ENCODE data around the gene VWA3A.
"Not testable (repeated sequence)": the region's sequence is repeated elsewhere in the genome, so short reads cannot be mapped to it uniquely, and the experiment has no call there.

The VWA3A gene

DNA sequence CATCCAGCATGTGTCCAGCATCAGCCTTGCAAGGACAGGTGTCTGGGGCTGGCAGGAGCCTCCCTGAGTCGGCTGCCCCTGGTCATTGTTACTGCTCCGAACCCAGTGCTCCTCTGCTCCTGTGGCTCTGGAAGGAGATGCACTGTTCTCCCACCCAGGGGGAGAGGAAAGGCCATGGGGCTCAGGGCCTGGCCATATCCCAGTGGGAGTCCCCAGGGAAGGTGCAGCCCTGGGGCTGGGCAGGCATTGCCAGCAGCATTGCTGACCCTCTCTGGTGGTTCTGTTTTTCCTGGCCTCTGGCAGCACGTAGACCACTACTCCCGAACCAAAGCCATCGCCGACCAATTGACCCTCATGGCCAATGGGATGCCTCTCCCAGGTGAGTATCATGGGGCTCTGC, 79.6 kb downstream of the VWA3A start:
- TF ChIP-seq GATA1 (IDR thresholded peaks at IDR 0.05; ENCODE audit: low read depth, low read length): no peak
- TF ChIP-seq POLR2A (IDR thresholded peaks at IDR 0.05; ENCODE audit: low read length): no peak

DNA sequence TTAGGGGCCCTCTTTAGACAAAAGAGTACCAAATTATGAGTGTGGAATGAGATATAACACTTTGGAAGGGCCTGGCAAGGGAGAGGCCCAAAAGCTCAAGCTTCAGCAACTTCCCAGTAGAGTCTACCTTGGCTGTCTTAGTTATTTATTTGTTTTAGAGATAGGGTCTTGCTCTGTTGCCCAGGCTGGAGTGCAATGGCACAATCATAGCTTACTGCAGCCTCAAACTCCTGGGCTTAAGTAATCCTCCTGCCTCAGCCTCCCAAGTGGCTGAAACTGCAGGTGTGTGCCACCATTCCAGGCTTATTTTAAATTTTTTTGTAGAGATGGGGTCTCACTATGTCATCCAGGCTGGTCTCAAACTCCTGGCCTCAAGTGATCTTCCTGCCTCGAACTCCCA, 80.3 kb downstream of the VWA3A start:
- not testable (repeated sequence) for DNase-seq

More for the DNA sequence above, 79.6 kb downstream of the VWA3A start:
- no peak for DNase-seq

DNA sequence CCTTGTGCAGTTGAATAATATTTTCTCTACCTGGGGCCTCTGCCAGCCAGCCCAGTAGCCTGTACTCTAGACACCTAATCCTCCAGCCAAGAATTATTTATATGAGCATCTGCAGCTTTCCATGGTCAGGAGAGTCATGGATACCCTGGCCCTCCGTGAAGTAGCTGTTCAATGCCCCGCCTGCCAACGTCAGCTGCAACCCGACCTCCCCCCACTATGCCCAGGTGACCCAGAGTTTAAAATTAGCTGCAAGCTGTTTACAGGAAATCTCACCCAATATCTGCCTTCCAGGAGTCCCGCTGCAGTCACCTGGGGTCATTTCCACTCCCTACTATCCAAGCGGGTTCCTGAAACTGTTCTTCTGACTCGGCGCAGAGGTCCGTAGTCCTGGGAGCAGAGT, 82.3 kb downstream of the VWA3A start:
- TF ChIP-seq POLR2A (IDR thresholded peaks at IDR 0.05; ENCODE audit: low read length): no peak
- TF ChIP-seq GATA1 (IDR thresholded peaks at IDR 0.05; ENCODE audit: low read depth, low read length): no peak
- DNase-seq: no peak

DNA sequence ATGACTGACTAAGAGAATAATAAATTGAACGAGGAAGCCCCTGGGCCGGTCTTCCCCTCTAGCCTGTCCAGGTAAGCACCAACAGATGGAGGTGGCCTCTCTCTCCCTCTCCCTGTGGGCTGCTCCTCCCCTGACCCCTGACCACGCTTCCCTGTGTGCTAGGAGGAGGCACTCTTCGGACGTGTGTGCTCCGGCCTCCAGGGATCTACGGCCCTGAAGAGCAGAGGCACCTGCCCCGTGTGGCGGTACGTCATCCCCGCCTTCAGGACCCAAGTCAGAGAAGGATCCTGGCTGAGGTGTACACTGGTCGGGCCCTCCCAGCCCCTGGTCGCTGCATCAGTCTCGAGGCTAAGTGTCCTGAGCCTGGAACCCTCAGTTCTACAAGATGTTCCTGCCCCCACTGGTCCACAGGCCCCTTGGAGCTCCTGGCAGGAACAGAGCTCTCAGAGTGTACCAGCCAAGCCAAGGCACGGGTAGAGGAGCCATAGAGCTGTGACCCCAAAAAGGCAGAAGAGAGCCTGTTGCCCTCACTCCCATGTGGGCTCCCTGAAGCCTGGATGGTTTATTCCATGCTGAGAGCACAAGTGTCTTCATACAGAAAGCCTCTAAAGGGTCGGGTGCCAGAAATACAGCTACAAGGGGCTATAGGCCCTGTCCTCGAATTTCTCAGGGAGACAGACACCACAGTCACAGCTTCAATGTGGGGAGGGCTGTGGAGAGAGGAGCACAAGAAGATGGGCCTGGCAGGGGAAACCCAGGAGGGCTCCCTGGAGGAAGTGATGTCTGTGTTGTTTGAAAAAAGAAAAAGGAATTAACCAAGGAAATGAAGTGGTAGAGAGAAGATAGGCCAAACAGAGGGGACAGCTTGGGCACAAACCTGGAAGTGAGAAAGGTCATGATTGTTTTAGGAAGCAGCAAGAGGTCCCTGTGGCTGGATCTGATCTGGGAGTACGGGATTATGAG, 85.9 kb downstream of the VWA3A start:
- no peak for DNase-seq
- TF ChIP-seq GATA1 (IDR thresholded peaks at IDR 0.05; ENCODE audit: low read depth, low read length) (no peak), POLR2A (IDR thresholded peaks at IDR 0.05; ENCODE audit: low read length) (no peak)

DNA sequence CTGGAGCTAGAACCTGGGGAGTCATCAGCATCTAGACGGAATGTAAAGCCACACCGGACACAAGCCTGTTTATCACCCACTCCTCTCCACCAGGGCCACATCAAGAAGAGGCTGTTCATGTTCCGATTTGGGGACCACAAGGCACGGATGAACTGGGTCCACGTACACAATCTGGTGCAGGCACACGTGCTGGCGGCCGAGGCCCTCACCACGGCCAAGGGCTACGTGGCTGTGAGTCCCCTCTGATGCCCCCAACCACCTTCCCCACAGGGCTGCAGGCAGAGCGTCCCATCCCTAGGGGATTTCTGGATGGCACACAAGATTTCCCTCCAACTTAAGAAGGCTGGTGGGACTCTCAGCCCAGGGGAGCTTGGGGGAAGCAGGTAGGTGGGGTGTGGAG, 89.1 kb downstream of the VWA3A start:
- TF ChIP-seq POLR2A (IDR thresholded peaks at IDR 0.05; ENCODE audit: low read length) (no peak), GATA1 (IDR thresholded peaks at IDR 0.05; ENCODE audit: low read depth, low read length) (no peak)
- DNase-seq: no peak

DNA sequence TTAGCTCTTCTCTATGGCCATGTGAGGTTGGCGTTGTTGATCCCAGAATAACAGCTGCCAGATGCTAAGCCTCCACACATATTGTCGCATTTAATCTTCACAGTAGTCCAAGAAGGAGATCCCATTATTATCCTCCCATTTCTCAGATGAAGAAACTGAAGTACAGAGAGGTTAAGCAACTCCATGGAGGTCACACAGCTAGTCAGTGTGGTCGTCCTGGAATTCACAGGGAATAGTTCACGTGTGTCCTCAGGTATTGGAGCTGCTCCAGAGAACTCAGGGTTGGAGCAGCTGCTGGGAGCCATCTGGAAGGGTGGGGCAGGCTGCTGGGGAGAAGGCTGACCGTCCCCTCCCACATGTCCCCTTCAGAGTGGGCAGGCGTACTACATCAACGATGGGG, 89.5 kb downstream of the VWA3A start:
- DNase-seq: no peak
- TF ChIP-seq GATA1 (IDR thresholded peaks at IDR 0.05; ENCODE audit: low read depth, low read length) (no peak), POLR2A (IDR thresholded peaks at IDR 0.05; ENCODE audit: low read length) (no peak)

DNA sequence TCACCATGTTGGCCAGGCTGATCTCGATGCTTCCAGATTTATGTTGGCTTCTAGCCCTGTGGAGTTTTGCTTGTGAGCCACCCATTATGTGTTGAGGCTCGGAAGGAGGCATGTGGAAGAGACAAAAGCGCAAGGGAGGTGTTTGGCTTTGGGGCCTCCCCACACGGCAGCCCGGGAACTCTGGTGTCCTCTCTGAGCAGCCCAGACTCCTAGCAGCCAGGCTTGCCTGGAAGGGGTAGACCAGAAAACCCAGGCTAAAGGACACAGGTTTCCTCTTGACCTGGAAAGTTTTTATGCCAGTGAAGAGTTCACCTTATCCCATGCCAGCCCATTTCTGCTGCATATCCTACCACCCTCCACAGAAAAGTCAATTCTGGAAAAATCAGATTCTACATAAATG, 91.0 kb downstream of the VWA3A start:
- no peak for DNase-seq
- TF ChIP-seq POLR2A (IDR thresholded peaks at IDR 0.05; ENCODE audit: low read length) (no peak), GATA1 (IDR thresholded peaks at IDR 0.05; ENCODE audit: low read depth, low read length) (no peak)

DNA sequence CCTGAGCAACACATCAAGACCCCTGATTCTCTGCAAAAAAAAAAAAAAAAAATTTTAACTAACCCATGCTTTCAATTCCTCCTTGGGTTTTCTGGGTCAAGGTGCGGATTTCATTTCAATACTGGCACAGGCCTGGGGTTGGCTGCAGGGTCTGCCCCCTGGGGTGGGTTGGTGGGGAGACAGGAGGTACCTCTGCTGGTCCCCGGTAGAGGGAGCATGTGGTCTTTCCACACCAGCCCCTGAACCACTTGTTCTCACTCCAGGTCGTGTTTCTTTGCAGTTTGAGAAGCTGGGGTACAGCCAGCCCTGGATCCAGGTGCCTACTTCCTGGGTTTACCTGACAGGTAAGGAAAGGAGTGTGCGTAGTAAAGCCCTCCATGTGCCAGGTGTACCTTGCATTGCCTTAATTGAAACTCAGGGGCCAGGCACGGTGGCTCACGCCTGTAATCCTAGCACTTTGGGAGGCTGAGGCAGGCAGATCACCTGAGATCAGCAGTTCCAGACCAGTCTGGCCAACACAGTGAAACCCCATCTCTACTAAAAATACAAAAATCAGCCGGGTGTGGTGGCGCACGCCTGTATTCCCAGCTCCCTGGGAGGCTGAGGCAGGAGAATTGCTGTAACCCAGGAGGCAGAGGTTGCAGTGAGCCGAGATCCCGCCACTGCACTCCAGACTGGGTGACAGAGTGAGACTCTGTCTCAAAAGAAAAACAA, 91.7 kb downstream of the VWA3A start:
- DNase-seq: no peak
- TF ChIP-seq POLR2A (IDR thresholded peaks at IDR 0.05; ENCODE audit: low read length): no peak
- TF ChIP-seq GATA1 (IDR thresholded peaks at IDR 0.05; ENCODE audit: low read depth, low read length): no peak

DNA sequence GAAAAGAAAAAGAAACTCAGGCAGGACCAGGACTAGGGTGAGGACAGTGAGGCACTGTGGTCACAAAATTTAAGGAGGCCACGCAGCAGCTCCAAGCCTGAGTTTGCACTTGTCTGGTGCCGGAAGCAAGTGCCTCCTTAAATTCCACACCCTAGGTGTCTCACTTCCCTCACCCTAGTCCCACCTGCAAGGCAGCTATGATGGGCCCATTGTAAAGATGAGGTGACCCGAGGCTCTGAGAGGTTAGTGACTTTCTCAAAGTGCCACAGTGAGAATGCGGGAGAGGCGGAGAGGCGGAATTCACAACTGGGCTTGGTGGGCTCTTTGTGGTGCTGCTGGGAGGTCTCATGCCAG, 92.3 kb downstream of the VWA3A start:
- no peak for DNase-seq

DNA sequence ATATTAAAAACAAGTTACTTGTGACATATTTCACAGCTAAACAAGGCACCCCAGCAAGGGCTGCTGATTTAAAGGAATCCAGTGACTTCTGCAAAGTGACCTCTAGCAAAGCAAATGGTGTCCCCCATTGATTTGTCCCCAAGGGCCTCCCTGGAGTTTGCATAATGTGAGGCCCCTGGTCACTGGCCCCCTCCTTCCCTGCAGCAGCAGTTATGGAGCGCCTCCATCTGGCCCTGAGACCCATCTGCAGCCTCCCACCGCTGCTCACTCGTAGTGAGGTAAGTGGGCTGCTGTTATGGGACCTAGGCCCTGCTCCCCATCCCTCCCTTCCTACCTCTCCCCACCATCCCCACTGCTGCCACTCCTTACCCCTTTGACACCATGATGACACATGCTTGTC, 94.2 kb downstream of the VWA3A start:
- TF ChIP-seq POLR2A (IDR thresholded peaks at IDR 0.05; ENCODE audit: low read length): no peak
- TF ChIP-seq GATA1 (IDR thresholded peaks at IDR 0.05; ENCODE audit: low read depth, low read length): no peak
- DNase-seq: no peak

More for the DNA sequence above, 92.3 kb downstream of the VWA3A start:
- TF ChIP-seq POLR2A (IDR thresholded peaks at IDR 0.05; ENCODE audit: low read length): no peak
- TF ChIP-seq GATA1 (IDR thresholded peaks at IDR 0.05; ENCODE audit: low read depth, low read length): no peak

DNA sequence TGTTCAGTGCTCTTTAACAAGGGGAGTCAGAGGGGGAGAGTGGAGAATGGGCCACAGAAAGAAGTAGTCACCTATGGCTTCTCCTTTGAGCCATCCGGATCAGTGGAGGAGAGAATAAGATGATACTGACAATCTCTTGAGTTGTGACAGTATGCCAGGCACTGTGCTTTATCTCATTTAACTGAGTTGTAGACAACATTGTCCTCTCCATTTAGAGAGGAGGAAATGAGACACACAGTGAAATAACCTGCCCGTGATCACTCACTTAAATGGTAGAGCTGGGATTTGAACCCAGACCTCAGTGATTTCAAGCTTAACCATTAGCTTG, 95.9 kb downstream of the VWA3A start:
- TF ChIP-seq GATA1 (IDR thresholded peaks at IDR 0.05; ENCODE audit: low read depth, low read length) (no peak), POLR2A (IDR thresholded peaks at IDR 0.05; ENCODE audit: low read length) (no peak)
- no peak for DNase-seq

DNA sequence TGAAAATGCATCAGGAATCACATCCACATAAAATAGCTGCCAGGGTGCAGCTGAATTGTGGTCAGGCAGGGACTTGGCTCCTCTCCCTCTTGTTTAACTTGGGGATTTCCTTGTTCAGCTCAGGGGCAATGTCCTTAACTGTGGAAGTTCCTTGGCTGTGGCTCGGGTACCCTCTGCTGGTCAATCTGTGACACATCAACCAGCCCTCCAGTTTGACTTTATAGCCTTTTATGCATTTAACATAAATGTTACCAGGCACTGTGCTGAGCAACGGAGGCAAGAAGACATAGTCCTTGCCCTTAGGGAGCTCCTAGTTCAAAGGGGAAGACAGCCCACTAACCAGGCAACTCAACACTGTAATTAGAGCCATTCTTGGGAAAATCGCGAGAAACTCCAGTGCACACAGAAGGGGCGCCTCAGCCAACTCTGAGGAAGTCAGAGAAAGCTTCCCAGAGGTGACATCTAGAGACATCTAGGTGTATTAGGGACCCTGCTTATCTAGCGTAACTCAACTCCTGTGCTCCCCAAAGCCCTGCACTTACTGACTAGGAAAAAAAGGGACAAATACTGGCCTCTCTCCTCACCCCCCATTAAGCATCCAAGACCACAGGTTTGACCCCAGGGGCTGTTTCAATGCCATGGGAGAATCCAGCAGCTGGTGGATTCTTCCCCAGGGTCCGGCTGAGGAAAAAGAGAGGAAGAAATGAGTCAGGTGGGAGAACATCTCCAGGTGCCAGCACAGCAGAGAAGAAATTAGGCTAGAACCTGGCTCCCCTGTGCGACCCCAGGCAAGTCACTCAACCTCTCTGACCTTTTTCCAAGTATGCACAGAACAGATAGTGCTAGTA, 96.5 kb downstream of the VWA3A start:
- TF ChIP-seq GATA1 (IDR thresholded peaks at IDR 0.05; ENCODE audit: low read depth, low read length) (no peak), POLR2A (IDR thresholded peaks at IDR 0.05; ENCODE audit: low read length) (no peak)
- DNase-seq: peak; percentile 78 to 85

DNA sequence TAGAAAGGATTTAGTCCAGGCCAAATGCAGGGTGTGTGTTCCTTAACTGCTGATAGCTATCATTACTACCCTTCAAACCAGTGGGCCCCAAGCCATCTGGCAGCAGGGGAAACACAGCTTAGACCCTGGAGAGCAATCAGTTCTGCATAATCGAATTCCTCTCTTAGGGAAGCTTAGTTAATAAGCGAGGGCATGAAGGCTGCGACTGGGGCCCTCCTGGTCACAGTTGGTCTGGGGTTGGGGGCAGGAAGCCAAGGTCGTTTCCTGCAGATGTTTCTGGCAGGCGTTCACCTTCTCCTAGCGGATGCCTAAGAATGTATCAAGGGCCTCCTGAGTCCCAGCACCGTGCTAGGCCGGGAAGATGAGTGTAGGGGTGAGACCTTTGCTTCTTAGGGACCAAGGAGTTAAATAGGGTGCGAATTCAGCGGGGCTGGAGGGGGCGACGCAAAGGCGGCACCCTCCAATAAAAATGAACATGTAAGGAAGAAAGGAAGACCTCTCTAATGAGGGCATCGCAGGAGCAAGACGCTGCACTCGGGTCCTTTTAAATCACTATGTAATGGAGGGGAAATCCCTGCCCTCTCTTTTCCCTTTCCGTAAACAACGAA, 97.2 kb downstream of the VWA3A start:
- peak; percentile 52 to 55 for DNase-seq
- no peak for TF ChIP-seq POLR2A (IDR thresholded peaks at IDR 0.05; ENCODE audit: low read length)
- TF ChIP-seq GATA1 (IDR thresholded peaks at IDR 0.05; ENCODE audit: low read depth, low read length): no peak

All from erythroblast (primary cell).